ENCODE results near the gene STX17.

The STX17 gene

GRCh38 chr9:99866398-99866797 lies 40.1 kb upstream of the STX17 start:
- no peak for TF ChIP-seq CTCF (IDR thresholded peaks at IDR 0.05; ENCODE audit: insufficient read depth, low read length, missing control alignments)
- DNase-seq (ENCODE audit: low read depth, low spot score) = no peak
- no peak overlapping the region for H3K4me3 ChIP-seq (ENCODE audit: low read depth, low read length)
- ChIA-PET CTCF (no interaction called here), POLR2A (no interaction called here)

GRCh38 chr9:99867536-99867935 lies 38.9 kb upstream of the STX17 start:
- ChIA-PET CTCF (no interaction called here), POLR2A (no interaction called here)
- DNase-seq (ENCODE audit: low read depth, low spot score) = no peak
- H3K4me3 ChIP-seq (ENCODE audit: low read depth, low read length) = no peak overlapping the region
- TF ChIP-seq CTCF (IDR thresholded peaks at IDR 0.05; ENCODE audit: insufficient read depth, low read length, missing control alignments) = no peak

- ChIA-PET POLR2A (no interaction called here), CTCF (no interaction called here)
- no peak overlapping the region for H3K4me3 ChIP-seq (ENCODE audit: low read depth, low read length)
- no peak for TF ChIP-seq CTCF (IDR thresholded peaks at IDR 0.05; ENCODE audit: insufficient read depth, low read length, missing control alignments)
- no peak for DNase-seq (ENCODE audit: low read depth, low spot score)
Observed at GRCh38 chr9:99867968-99868367, 38.5 kb upstream of the STX17 start.

- ChIA-PET POLR2A (no interaction called here), CTCF (interaction anchor here (0.6 kb wide), 1 partner anchor 79 kb away, joined by 6 read pairs; no protein-coding TSS in a partner anchor)
- TF ChIP-seq CTCF (IDR thresholded peaks at IDR 0.05; ENCODE audit: insufficient read depth, low read length, missing control alignments) = no peak
- H3K4me3 ChIP-seq (ENCODE audit: low read depth, low read length) = no peak overlapping the region
- no peak for DNase-seq (ENCODE audit: low read depth, low spot score)
Observed at GRCh38 chr9:99868845-99869244, 37.6 kb upstream of the STX17 start.

- H3K4me3 ChIP-seq (ENCODE audit: low read depth, low read length) = no peak overlapping the region
- DNase-seq (ENCODE audit: low read depth, low spot score) = peak; percentile 19
- POLR2A ChIA-PET = no interaction called here
- no peak for TF ChIP-seq CTCF (IDR thresholded peaks at IDR 0.05; ENCODE audit: insufficient read depth, low read length, missing control alignments)
- CTCF ChIA-PET = interaction anchor here (1.4 kb wide), 1 partner anchor 9 kb away, joined by 3 read pairs; no protein-coding TSS in a partner anchor
Observed at GRCh38 chr9:99870126-99870525, 36.3 kb upstream of the STX17 start.

- ChIA-PET CTCF (no interaction called here), POLR2A (interaction anchor here (0.8 kb wide), 1 partner anchor 34 kb away, joined by 3 read pairs; no protein-coding TSS in a partner anchor)
- DNase-seq (ENCODE audit: low read depth, low spot score) = peak; percentile 19
- no peak for TF ChIP-seq CTCF (IDR thresholded peaks at IDR 0.05; ENCODE audit: insufficient read depth, low read length, missing control alignments)
- H3K4me3 ChIP-seq (ENCODE audit: low read depth, low read length) = no peak overlapping the region
Observed at GRCh38 chr9:99873531-99873930, 32.9 kb upstream of the STX17 start.

Data from AG04449 (cell line).